Right lobe of liver (tissue), 6 donors: Measurements from ENCODE around the gene FLVCR2. TPM values are rescaled to one million over a fixed set of nuclear protein-coding genes. Genes with fewer than 3 reads are reported as not detected.
A peak's percentile ranks its signal among the peaks of the same experiment; 100 is the strongest.

Source experiments
- ATAC-seq, 4 donors: fragments of 200-7000 bp; cut with Tn5 transposase; one replicate each; pipeline ENCODE4 v1.9.1; 2020; ENCODE audit warnings: mild to moderate bottlenecking in 4 of 4, moderate library complexity in 4 of 4
- DNase-seq, 3 donors: peaks; one replicate each; pipeline ENCODE4 v3.0.0-alpha.2; 2020
- H3K27ac ChIP-seq, 3 donors: fragments of 200-600 bp; one replicate each; pipeline ENCODE4 v1.8.0; 2022
- H3K27me3 ChIP-seq, 2 donors: fragments of 200-600 bp; one replicate each; pipeline ENCODE4 v1.8.0; 2022
- H3K36me3 ChIP-seq, 4 donors: fragments of 200-600 bp; sonication (generic) in 1 of 4; one replicate each; pipeline versions ENCODE4 v1.5.1 to v1.8.0; 2017 to 2022; ENCODE audit warnings: control low read depth in 1 of 4
- H3K4me1 ChIP-seq, 4 donors: fragments of 200-600 bp; sonication (generic) in 1 of 4; one replicate each; pipeline versions ENCODE4 v1.5.1 to v1.8.0; 2017 to 2022; ENCODE audit warnings: control low read depth in 1 of 4
- H3K4me3 ChIP-seq, 3 donors: fragments of 200-600 bp; one replicate each; pipeline ENCODE4 v1.8.0; 2022
- H3K9me3 ChIP-seq, 4 donors: fragments of 200-600 bp; sonication (generic) in 1 of 4; one replicate each; pipeline versions ENCODE4 v1.5.1 to v1.8.0; 2017 to 2022; ENCODE audit warnings: control low read depth in 1 of 4
- CTCF ChIP-seq, 4 donors: fragments of 200-600 bp in 3 of 4; fragments of 450-650 bp in 1 of 4; IDR thresholded peaks; one replicate each; pipeline versions ENCODE4 v1.5.1 to v1.8.0; 2016 to 2022; ENCODE audit warnings: antibody characterized with exemption in 4 of 4, mild to moderate bottlenecking in 2 of 4
- POLR2A ChIP-seq: fragments of 450-650 bp; IDR thresholded peaks from one replicate; pipeline ENCODE4 v1.6.1; 2017; ENCODE audit warnings: antibody characterized with exemption, mild to moderate bottlenecking
- WGBS: methylation state at CpG from one replicate; pipeline ENCODE4 v1.1.6; 2018; ENCODE audit warnings: low coverage, low lambda C conversion rate; ENCODE audit not compliant: insufficient coverage; ENCODE audit errors: missing lambda C conversion rate; 5-methylcytosine and 5-hydroxymethylcytosine counted together
- intact Hi-C, 2 donors: fragments of 100-400 bp; cut with DNase I; formaldehyde crosslinking; loops; one replicate each; pipeline versions ENCODE4 v1.11.2 to v1.14.1; 2022
- total RNA-seq, 6 experiments: library from RNA; depleted of rRNA in 2 of 6; stranded (reverse); fragments of >200 nt in 2 of 6; fragmentation: NEBNext Ultra II Directional in 3 of 6; extraction: Animal tissue kit (Norgen Biotek cat#: 25700) in 3 of 6; gene quantifications; one replicate each; pipeline versions ENCODE4 v1.1.0 to v1.2.4, GENCODE V29; 2016 to 2023
- donor health status: DM: no; HTN: yes; CAD: no.
- donor health status: DM: no; HTN: no; CAD: no.
- donor health status: DM: no; HTN: no; CAD: no.
- donor health status: DM: no; HTN: yes; CAD: no.
- donor health status: DM: no; HTN: yes; CAD: no.

FLVCR2 gene
- total RNA-seq, 6 experiments from 2014 or later = 17.0 to 42.8 (median 27.8) TPM

- peak overlapping the region; percentile 63 to 94 (median 78) for H3K4me3 ChIP-seq
- DNase-seq (peak; percentile 88 to 93 (median 92)), ATAC-seq (peak; percentile 83 to 90 (median 86))
- TF ChIP-seq CTCF (IDR thresholded peaks at IDR 0.05) (peak; percentile 68 to 82 (median 74)), POLR2A (no peak)
- no peaks in the 10 kb centered on the region for H3K27me3 ChIP-seq
- no peaks in the 10 kb centered on the region for H3K36me3 ChIP-seq
- no peaks in the 10 kb centered on the region for H3K9me3 ChIP-seq
- peaks cover 0 to 27% (median 5%) of the 10 kb centered on the region in 4 donors for H3K4me1 ChIP-seq
- 1% methylated on average over 10 of the region's 16 CpGs for WGBS
- intact Hi-C loops = loop anchor here in 1 of 2 donors (5.0 kb wide), 1 partner anchor 80 kb away; no protein-coding TSS in a partner anchor
- H3K27ac ChIP-seq = peak overlapping the region; percentile 73 to 91 (median 83)
These were observed 705 bp upstream of the FLVCR2 start for GRCh38 chr14:75577729-75578101.

DNA sequence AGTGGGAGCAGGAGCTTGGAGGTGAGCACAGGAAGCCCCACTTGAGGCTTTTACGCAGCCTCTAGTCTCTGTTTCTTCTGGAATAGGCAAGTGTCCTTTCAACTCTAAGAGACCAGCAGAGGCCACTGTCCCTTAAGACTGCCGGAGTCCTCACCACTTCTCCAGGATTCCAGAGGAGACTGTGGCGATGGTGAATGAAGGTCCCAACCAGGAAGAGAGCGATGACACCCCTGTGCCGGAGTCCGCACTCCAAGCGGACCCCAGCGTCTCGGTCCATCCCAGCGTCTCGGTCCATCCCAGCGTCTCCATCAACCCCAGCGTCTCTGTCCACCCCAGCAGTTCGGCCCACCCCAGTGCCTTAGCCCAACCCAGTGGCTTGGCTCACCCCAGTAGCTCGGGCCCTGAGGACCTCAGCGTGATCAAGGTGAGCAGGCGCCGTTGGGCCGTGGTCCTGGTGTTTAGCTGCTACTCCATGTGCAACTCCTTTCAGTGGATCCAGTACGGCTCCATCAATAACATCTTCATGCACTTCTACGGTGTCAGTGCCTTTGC lies 442 bp downstream of the FLVCR2 start:
- TF ChIP-seq CTCF (IDR thresholded peaks at IDR 0.05) (peak in 3 of 4 donors; percentile 17 to 25 (median 25)), POLR2A (no peak)
- ATAC-seq = peak; percentile 32 to 51 (median 44)
- 9% methylated on average over 6 of the region's 21 CpGs for WGBS
- peak overlapping the region; percentile 73 to 91 (median 83) for H3K27ac ChIP-seq
- peaks cover 0 to 27% (median 5%) of the 10 kb centered on the region in 4 donors for H3K4me1 ChIP-seq
- H3K27me3 ChIP-seq = no peaks in the 10 kb centered on the region
- no peaks in the 10 kb centered on the region for H3K36me3 ChIP-seq
- intact Hi-C loops = loop anchor here in 1 of 2 donors (5.0 kb wide), 1 partner anchor 78 kb away; no protein-coding TSS in a partner anchor
- H3K9me3 ChIP-seq = no peaks in the 10 kb centered on the region
- peak; percentile 33 to 65 (median 52) for DNase-seq
- H3K4me3 ChIP-seq = peak overlapping the region; percentile 63 to 94 (median 78)

DNA sequence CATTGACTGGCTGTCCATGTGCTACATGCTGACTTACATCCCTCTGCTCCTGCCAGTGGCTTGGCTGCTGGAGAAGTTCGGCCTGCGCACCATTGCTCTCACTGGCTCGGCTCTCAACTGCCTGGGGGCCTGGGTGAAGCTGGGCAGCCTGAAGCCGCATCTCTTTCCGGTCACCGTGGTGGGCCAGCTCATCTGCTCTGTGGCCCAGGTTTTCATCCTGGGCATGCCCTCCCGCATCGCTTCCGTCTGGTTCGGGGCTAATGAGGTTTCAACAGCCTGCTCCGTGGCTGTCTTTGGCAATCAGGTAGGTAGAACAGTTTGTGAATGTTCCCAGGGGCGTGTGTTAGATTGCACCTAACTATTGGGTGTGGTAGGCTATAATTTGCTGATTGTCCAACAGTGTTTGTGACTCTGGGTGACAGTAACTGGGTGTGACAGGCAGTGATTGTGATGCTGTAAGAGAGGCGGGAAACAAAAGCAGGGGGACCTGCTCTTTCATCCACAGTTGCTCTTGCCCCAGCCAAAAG lies 981 bp downstream of the FLVCR2 start:
- H3K9me3 ChIP-seq = no peaks in the 10 kb centered on the region
- TF ChIP-seq POLR2A (peak; percentile 51), CTCF (IDR thresholded peaks at IDR 0.05) (no peak)
- no peaks in the 10 kb centered on the region for H3K27me3 ChIP-seq
- peak overlapping the region; percentile 63 to 94 (median 78) for H3K4me3 ChIP-seq
- DNase-seq = peak in 2 of 3 donors; percentile 52 to 58
- ATAC-seq = peak; percentile 3 to 21 (median 13)
- WGBS = 40% methylated on average over 2 of the region's 13 CpGs
- intact Hi-C loops = loop anchor here in 1 of 2 donors (5.0 kb wide), 1 partner anchor 78 kb away; no protein-coding TSS in a partner anchor
- no peaks in the 10 kb centered on the region for H3K36me3 ChIP-seq
- peaks cover 0 to 27% (median 5%) of the 10 kb centered on the region in 4 donors for H3K4me1 ChIP-seq
- H3K27ac ChIP-seq = peak overlapping the region; percentile 73 to 91 (median 83)

DNA sequence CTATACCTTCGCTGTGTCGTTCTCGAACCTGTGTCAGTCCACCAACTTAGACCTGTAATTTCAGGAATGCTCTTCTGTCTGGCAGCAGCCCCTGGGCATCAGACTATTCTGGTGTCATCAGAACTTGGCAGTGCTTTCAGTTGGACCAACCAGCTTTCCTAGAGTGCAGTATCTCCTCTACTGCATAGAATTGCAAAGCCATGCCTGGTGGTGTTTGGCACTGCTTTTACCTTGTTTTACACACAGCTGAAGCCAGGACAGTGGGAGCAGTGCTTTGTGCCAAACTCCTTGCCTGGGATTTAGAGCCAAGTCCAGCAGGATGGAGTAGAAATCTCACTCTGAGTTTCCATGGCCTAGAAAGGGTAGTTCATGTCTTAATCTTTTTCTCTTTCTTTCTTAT lies 1.5 kb downstream of the FLVCR2 start:
- Histone ChIP-seq H3K27me3 (no peaks in the 10 kb centered on the region), H3K27ac (peak overlapping the region in 2 of 3 donors; percentile 83 to 91), H3K4me3 (peak overlapping the region; percentile 63 to 94 (median 78)), H3K36me3 (no peaks in the 10 kb centered on the region), H3K9me3 (no peaks in the 10 kb centered on the region), H3K4me1 (peaks cover 0 to 27% (median 5%) of the 10 kb centered on the region in 4 donors)
- WGBS = 36% methylated on average over 3 of the region's 3 CpGs
- ATAC-seq (peak; percentile 35 to 42 (median 38)), DNase-seq (peak in 2 of 3 donors; percentile 59 to 78)
- intact Hi-C loops = loop anchor here (5.0 kb wide), 2 partner anchors 67 to 77 kb away; no protein-coding TSS in a partner anchor
- TF ChIP-seq CTCF (IDR thresholded peaks at IDR 0.05) (no peak), POLR2A (no peak)
